NK-92 treated with Interleukin-12 subunit alpha and Interleukin-12 subunit beta, amount 100 ng/mL, for 24 hours (cell line): ENCODE measurements around the gene RRAS.
"Not testable (repeated sequence)": the region's sequence is repeated elsewhere in the genome, so short reads cannot be mapped to it uniquely, and the experiment has no call there.

Experiments used
- DNase-seq: peaks from one replicate; lab custom pipeline; 2025; lab: John Stamatoyannopoulos, UW

RRAS gene

DNA sequence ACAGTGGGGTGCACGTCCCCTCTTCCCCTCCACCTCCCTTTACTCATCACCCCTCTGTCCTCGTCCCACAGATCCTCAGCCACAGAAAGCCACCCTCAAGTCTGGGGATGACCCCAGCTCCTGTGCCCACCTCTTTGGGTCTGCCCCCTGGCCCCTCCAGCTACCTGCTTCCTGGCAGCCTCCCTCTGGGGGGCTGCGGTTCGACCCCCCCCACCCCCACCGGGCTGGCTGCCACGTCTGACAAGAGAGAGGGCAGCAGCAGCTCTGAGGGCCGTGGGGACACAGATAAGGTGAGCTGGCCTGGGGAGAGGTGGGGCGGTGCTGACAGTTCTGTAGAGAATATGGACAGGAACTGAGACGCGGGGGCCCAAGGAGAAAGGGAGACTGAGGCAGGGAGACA is 14.6 kb upstream of the RRAS start:
- no peak for DNase-seq

DNA sequence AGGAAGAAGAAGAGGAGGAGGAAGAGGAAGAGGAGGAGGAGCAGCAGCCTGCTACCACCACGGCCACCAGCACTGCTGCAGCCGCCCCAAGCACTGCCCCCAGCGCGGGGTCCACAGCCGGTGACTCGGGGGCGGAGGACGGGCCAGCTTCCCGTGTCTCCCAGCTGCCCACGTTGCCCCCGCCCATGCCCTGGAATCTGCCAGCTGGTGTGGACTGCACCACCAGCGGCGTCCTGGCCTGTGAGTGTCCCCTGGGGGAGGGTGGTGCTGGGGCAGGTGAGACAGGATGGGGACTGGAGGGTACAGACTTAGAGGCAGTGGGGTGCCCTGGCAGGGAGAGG is 13.5 kb upstream of the RRAS start:
- no peak for DNase-seq

DNA sequence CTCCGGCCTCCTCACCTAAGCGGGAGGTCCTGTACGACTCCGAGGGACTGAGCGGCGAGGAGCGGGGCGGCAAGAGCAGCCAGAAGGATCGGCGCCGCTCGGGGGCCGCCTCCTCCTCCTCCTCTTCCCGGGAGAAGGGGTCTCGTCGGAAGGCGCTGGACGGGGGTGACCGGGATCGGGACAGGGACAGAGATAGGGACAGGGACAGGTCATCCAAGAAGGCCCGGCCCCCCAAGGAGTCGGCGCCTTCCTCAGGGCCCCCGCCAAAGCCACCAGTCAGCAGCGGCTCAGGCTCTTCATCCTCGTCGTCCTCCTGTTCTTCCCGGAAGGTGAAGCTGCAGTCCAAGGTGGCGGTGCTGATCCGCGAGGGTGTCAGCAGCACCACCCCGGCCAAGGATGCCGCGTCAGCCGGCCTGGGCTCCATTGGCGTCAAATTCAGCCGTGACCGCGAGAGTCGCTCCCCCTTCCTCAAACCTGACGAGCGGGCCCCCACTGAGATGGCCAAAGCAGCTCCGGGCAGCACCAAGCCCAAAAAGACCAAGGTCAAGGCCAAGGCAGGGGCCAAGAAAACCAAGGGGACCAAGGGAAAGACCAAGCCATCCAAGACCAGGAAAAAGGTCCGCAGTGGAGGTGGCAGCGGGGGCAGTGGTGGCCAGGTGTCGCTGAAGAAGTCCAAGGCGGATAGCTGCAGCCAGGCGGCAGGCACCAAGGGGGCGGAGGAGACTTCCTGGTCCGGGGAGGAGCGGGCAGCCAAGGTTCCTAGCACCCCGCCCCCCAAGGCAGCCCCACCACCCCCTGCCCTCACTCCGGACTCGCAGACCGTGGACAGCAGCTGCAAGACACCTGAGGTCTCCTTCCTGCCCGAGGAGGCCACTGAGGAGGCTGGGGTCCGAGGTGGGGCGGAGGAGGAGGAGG is 12.9 kb upstream of the RRAS start:
- DNase-seq: no peak

DNA sequence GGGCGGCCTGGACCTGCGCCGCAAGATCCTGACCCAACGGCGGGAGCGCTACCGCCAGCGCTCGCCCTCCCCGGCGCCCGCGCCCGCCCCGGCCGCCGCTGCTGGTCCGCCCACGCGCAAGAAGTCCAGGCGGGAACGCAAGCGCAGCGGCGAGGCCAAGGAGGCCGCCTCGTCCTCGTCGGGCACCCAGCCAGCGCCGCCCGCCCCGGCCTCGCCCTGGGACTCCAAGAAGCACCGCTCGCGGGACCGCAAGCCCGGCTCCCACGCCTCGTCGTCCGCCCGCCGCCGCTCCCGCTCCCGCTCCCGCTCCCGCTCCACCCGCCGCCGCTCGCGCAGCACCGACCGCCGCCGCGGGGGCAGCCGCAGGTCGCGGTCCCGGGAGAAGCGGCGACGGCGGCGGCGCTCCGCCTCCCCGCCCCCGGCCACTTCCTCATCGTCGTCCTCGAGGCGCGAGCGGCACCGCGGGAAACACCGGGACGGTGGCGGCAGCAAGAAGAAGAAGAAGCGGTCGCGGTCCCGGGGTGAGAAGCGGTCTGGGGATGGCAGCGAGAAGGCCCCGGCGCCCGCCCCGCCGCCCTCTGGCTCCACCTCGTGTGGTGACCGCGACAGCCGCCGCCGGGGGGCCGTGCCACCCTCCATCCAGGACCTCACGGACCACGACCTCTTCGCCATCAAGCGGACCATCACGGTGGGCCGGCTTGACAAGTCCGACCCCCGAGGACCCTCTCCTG is 12.0 kb upstream of the RRAS start:
- no peak for DNase-seq

DNA sequence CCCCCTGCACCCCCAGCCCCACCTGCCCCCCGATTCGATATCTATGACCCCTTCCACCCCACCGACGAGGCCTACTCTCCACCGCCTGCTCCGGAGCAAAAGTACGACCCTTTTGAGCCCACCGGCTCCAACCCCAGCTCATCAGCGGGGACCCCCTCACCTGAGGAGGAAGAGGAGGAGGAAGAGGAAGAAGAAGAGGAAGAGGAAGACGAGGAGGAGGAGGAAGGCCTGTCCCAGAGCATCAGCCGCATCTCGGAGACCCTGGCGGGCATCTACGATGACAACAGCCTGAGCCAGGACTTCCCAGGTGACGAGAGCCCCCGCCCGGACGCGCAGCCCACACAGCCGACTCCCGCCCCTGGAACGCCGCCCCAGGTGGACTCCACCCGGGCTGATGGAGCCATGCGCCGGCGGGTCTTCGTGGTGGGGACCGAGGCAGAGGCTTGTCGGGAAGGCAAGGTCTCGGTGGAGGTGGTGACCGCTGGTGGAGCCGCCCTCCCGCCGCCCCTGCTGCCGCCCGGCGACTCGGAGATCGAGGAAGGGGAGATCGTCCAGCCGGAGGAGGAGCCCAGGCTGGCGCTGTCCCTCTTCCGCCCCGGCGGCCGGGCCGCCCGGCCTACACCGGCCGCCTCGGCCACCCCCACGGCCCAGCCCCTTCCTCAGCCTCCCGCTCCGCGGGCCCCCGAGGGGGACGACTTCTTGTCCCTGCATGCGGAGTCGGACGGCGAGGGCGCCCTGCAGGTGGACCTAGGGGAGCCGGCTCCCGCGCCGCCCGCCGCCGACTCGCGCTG is 11.3 kb upstream of the RRAS start:
- no peak for DNase-seq

DNA sequence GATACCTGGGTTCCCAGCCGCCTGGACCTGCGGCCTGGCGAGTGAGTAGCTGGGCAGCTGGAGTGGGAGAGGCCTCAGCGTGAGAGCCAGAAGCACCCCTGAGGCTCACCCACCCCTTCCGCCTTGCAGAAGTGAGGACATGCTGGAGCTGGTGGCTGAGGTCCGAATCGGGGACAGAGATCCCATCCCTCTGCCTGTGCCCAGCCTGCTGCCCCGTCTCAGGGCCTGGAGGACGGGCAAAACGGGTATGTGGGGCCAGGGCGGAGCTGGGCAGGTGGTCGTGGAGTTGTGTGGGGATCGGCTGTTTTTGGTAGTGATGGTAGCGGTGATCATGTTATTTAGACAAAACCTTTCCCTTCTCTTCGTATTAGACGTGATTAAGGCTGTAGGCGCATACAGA is 6.6 kb upstream of the RRAS start:
- DNase-seq: no peak

DNA sequence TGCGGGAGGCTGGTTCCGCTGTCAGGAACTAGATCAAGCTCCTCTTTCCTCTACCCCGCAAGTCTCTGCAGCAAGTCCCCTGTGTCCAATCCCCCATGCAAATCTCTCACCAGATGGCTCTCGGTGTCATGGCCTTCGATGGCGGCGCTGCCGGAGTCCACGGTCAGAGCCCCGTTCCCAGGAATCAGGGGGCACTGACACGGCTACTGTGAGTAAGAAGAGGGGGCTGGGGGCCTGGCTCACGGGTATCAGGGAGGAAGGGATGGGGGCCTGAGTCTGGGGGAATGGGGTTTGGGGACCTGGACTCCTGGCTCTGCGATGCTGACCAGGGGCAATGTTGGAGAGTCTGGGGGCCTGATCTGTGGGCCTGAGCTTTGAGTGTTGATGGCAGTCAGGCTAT is 6.1 kb upstream of the RRAS start:
- DNase-seq: no peak

DNA sequence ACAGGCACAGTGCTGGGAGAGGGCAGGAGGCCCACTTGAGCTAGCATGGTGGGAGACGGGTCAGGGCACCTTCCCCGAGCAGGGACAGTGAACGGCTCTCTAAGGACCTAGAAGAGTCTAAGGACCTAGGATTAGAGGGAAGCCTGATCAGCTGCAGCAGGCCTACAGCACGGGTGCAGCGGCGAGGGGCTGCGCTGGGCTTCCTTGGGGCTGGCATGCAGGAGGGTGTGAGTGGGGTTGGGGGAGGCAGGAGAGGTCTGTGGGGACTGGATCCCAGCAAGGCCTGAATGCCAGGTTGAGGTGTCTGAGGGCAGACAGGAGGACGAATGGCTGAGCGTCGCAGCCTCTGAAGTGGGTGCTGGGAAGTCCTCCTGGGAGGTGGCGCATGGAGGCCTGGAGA is 5.6 kb upstream of the RRAS start:
- no peak for DNase-seq

DNA sequence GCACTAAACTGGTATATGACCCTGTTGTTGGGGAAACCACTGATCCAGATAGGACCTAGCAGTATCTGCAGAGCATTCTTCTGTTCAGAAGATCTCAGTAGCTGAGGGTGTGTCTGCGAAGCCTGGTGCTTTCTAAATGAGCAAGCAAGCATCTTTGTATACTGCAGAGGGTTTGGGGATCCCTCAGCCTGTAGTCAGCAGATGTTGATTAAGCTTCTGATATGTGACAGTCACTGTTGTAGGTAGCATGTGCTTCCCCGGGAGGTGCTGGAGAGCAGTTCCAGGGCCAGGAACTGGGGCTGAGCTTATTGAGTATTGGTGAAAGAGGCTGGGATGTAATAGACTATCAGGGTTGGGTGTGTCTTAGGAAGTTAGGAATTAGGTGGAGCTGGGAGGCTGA is 3.5 kb upstream of the RRAS start:
- DNase-seq: no peak

DNA sequence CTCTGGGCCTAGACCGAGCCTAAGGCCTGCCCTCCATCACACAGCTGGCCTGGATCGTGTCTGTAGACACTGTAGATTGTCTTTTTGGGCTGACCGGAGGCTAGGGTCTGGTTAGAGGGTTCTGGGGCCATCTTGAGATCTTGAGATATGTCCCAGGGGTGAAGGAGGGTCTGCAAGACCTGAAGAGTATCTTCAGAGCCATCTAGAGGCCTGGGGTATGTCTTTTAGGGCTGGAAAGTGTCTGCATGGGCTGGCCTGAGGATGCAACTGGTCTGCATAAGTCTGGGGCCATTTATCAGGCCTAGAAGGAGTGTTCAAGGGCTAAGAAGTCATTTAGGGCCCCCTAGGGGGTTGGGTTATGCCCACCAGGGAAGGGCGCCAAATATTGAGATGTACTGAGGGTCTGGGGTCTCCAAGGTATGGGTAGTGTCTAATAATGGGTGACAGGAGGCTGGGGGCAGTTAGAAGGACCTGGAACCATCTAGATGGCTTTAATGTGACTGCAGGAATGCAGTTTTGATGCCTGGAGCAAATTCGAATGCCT is 2.6 kb upstream of the RRAS start:
- DNase-seq: no peak

DNA sequence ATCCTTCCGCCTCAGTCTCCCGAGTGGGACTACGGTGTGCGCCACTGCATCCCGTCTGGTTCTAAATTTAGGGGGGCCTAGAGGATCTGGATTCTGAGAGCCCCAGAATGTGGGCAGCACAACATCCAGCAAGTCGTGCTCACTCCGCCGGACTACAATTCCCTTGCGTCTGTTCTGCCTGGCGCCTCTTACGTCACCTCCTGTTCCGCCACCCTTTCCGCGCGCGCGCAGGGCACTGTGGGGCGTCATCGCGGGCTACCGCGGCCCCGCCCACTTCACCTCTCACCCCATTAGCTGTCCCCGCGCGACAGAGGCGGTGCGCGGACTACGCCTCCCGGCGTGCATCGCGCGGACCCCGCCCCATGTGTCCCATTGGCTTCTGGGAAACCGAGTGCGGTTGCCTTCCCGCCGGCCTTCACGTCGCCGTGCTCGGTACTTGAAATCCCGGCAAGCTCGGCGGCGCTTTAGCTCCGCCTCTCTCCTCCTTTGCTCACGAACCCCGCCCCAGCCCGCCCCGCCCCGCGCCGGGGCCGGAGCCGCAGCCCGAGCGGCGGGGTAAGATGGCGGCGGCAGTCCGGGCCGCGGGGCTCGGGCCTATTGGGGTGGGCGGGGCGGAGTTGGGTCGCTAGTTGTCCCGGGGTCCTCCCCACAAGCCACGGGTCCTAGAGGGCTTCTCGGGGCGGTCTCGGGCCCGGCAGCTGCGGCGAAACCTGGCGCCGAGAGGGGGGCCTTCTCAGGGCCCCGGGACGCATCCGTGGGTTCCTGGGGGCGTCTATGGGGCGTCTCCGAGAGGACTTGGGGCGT is 1.9 kb upstream of the RRAS start, which contains the start of gene SCAF1:
SCAF1 (plus strand) TSS at position 522 of the 804 bp plus-strand sequence. CDS start 2,818 bp downstream, outside the sequence.
- DNase-seq: peak; percentile 99

DNA sequence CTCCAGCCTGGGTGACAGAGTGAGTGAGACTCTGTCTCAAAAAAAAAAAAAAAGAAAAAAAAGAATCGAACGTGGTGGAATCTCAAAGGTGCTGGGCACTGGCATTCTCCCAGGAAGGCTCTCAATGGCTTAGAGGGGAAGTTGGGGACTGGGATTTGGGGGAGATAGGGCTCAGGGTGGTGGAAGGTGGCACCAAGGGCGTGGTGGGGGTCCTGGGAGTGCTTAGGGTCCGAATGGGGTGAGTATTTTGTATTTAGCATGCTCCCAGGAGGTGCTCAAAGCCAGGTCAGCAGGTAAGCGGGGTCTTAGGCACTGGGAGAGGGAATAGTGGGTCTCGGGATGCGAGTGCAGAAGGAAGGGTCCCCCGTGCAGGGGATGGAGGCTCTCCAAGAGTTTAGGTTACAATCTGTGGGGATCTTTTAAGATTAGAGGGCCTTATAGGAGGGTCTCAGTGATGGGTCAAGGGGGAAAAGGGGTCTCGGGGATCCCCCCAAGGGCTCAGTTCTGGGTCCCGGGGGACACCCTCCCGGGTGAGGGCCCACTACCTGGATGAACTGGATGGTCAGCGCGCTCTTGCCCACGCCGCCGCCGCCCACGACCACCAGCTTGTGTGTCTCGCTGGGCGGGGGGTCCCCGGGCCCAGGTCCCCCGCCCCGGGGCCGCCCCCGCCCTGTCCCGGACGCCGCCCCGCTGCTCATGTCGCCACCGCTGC is 386 bp downstream of the RRAS start:
- no peak for DNase-seq

DNA sequence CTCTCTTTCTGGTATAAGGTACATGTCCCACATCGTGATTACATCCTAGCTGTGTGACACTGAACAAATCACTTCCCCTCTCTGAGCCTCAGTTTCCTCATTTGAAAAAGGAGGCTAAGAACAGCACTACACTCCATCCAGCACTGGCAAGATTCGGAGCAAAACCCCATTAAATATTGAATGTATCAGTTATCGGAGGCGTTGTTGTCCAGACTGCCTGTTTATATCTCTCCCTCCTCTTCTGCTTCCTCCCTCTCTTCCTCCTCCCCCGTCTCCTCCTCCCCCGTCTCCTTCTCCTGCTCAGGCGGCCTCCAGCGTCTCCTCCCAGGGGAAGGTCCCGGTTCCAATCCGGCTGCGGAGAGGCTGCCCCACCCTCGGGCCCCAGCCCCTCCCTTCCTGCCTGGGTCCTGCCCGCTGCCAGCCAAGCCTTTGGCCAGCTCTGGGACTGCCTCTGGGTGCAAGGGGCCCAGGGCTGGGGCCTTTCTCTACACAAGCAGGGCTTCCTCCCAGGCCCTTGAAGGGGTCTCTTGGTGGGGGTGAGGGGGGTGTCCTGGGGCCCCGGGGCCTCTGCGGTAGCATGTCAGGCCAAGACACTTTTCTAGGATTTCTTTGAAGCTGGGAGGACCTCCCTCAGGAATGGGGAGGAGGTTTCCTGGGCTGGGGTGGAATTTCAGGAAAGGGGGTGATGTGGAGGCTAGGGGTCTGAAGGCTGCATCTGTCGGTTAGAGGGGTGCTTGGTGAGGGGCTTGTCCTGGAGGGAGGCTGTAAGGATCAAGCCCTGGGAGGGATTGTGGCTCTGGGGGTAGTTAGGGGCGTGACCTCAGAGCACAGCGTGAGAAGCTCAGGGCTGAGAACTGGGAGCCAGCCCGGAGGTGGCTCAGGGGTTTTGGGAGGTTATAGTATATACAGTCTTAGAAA is 1.9 kb downstream of the RRAS start:
- no peak for DNase-seq

DNA sequence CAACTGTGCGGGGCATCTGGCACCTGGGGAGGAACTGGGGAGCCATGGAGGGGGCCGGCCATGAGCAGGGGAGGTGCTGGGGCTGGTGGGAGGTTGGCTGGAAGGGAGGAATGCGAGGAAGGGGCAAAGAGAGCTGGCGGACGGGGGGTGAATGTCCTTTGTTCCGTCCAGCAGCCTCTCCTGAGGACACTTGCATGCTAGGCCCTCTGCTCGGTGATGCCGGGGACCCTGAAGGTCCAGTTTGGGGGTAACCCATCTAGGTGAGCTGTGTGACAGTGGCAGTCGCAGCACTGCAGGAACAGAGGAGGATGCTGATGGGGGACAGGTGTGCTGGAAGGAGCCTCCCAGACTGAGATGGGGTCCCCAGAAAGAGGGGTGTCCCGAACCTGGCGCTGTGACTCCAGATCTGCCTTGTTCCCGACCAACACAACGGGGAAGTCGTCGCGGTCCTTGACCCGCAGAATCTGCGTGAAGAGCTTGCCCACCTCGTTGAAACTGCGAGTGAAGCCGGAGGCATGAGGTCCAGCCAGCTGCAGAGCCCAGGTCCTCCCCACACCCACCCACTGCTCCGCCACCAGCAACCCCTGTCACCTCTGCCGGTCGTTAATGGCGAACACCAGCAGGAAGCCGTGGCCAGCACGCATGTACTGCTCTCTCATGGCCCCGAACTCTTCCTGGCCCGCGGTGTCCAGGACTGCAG is 3.6 kb downstream of the RRAS start:
- DNase-seq: no peak

DNA sequence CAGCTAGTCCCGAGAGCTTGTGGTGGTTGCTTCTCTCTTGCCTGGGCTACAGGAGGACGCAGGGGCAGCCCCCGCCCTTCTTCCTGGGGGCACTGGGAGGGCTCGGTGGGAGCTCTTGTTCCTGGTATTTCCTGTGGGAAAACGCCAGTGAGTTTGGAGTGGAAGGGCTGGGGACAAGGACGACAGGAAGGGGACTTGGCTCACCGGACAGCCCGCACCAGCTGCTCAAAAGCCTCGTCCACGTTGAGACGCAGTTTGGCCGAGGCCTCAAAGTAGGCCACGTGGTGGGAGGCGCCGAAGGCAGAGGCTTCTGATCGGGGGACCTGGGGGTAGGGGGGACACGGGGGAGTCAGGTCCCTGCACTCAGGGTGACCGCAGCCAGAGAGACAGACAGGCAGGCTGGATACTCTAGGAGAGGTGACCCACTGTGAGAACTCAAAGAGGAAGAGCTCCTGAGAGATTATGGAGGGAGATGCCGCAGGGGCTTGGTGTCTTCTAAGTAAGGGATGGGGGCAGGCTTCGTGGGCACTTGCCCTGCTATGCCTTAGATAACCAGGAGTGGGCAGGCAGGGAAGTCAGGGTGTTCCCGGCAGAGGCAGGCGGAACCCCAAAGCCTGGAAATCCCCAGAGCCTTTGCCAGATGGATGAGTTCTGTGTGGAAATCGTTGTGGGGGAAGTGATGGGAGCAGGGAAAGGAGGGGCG is 4.3 kb downstream of the RRAS start:
- no peak for DNase-seq

DNA sequence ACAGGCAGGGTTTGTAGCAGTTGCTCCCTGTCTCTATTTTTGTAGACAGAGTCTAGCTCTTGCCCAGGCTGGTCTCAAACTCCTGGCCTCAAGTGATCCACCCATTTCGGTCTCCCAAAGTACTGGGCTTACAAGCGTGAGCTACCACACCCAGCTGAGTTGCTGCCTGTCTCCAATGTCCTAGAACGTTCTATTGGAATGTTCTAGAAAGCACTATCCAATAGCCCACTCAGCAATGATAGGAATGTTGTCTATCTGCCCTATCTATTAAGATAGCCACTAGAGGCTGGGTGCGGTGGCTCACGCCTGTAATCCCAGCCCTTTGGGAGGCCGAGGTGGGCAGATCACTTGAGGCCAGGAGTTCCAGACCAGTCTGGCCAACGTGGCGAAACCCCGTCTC is 6.7 kb downstream of the RRAS start:
- not testable (repeated sequence) for DNase-seq

DNA sequence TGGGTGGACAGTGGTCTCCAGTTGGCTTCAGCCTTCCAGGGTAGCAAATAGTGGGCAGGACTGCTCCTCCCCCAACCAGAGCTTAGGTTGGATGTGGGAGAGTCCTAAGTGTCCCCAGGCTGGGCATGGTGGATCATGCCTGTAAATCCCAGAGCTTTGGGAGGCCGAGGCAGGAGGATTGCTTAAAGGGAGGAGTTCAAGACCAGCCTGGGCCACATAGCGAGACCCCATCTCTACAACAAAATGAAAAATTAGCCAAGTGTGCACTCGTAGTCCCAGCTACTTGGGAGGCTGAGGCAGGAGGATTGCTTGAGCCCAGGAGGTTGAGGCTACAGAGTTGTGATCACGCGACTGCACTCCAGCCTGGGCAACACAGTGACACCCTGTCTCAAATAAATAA is 7.4 kb downstream of the RRAS start:
- no peak for DNase-seq

DNA sequence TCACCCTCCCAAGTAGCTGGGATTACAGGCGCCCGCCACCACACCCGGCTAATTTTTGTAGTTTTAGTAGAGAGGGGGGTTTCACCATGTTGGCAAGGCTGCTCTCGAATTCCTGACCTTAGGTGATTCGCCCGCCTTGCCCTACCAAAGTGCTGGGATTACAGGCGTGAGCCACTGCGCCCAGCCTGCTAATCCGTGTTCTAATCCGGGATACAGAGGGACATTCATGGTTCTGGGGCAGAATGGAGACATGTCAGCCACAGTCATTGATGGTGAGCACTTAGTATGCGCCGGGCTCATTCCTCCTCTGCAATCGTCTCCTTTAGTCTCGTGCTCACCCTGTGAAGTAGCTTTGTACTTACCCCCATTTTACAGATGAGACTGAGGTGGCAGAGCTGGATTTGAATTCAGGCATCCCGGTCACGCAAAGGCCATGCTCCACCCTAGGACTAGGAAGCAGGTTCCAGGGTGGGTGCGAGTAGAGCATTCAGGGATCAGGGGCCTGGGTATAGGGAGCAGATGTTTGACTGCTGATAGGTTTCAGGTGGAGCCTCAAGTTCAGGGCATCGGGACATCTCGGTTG is 8.2 kb downstream of the RRAS start:
- no peak for DNase-seq
